Measurements from ENCODE around the gene TOMT.

Gene TOMT

GRCh38 chr11:72085621-72086351 lies 19.9 kb upstream of the TOMT start:
- no peak for DNase-seq (ENCODE audit: extremely low read depth, low read depth)
- TF ChIP-seq, protein P1, sequence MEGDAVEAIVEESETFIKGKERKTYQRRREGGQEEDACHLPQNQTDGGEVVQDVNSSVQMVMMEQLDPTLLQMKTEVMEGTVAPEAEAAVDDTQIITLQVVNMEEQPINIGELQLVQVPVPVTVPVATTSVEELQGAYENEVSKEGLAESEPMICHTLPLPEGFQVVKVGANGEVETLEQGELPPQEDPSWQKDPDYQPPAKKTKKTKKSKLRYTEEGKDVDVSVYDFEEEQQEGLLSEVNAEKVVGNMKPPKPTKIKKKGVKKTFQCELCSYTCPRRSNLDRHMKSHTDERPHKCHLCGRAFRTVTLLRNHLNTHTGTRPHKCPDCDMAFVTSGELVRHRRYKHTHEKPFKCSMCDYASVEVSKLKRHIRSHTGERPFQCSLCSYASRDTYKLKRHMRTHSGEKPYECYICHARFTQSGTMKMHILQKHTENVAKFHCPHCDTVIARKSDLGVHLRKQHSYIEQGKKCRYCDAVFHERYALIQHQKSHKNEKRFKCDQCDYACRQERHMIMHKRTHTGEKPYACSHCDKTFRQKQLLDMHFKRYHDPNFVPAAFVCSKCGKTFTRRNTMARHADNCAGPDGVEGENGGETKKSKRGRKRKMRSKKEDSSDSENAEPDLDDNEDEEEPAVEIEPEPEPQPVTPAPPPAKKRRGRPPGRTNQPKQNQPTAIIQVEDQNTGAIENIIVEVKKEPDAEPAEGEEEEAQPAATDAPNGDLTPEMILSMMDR (IDR thresholded peaks at IDR 0.05; ENCODE audit: low read depth, low read length): no peak

GRCh38 chr11:72088076-72088808 lies 17.5 kb upstream of the TOMT start:
- TF ChIP-seq, protein P1 (IDR thresholded peaks at IDR 0.05; ENCODE audit: low read depth, low read length): no peak
- DNase-seq (ENCODE audit: extremely low read depth, low read depth): no peak

DNA sequence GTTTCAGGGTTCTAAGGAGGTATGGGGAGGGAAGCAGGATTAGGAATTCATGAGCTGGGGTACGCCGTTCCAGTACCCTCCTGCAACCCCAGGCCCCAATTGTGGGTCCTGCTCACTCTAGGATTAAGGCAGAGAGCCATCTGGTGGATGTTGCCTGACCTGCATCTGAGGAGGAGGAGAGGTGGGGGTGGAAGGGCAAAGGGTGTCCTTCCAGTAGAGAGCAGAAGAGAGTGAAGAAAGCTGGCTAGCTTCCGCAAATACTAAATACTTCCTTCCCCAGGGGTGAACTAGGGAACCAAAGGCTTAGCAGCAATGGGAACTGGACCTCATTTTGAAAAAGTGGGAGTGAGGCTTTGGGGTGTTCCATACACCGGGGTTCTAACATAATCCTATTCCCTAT lies 14.4 kb upstream of the TOMT start:
- no peak for DNase-seq (ENCODE audit: extremely low read depth, low read depth)
- TF ChIP-seq, protein P1 (IDR thresholded peaks at IDR 0.05; ENCODE audit: low read depth, low read length): peak; percentile 92

DNA sequence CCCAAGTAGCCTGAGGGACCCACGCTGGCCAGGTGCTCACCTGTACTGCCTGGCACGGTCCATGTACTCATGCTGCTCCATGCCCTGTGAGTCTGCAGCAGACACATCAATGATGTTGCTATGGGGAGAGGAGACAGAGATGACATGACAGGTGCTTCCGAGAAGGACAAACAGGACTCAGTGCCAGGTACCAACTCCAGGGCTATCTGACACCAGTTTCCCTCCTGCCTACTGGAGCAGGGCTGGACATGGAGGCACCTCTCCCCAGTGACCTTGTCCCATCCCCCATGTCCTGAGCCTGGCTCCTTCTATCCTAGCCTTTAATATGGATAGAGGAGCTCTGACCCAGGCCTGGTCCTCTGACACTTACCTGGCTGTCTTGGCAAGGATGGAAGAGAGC lies 7.0 kb upstream of the TOMT start:
- TF ChIP-seq, protein P1 (IDR thresholded peaks at IDR 0.05; ENCODE audit: low read depth, low read length): no peak
- no peak for DNase-seq (ENCODE audit: extremely low read depth, low read depth)

DNA sequence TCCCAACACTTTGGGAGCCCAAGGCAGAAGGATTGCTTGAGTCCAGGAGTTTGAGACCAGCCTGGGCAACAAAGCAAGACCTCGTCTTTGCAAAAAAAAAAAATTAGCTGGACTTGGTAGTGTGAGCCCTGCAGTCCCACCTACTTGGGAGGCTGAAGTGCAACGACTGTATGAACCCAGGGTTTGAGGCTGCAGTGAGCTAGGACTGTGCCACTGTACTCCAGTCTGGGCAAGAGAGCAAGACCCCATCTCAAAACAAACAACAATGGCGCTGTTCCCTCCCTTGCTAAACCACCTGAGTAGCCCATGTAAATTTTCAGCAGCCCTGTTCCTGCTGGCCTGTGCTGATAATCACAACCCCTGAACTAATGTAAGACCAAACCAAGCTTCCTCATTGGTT lies 5.7 kb upstream of the TOMT start:
- DNase-seq (ENCODE audit: extremely low read depth, low read depth): no peak
- TF ChIP-seq, protein P1 (IDR thresholded peaks at IDR 0.05; ENCODE audit: low read depth, low read length): no peak

GRCh38 chr11:72100462-72100861 lies 5.3 kb upstream of the TOMT start:
- TF ChIP-seq, protein P1 (IDR thresholded peaks at IDR 0.05; ENCODE audit: low read depth, low read length): no peak
- no peak for DNase-seq (ENCODE audit: extremely low read depth, low read depth)

DNA sequence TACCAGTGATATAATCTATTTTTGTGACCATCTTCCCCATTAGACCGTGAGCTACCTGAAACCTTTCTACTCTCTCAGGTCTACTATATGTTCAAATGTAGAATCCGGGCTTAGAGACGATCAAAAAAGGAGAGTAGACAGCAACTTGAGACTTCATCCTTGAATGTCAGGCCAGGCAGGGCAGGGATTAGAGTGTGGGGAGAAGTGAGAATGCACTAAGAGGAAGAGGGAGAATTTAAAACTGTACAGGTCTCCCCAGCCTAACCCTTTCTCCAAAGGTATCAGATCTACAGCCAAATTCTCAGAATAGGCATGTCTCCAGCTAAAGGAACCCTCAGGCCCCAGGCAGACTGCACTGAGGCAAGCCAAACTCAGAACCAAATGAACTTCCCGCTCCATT lies 3.6 kb upstream of the TOMT start:
- DNase-seq (ENCODE audit: extremely low read depth, low read depth): no peak
- TF ChIP-seq, protein P1 (IDR thresholded peaks at IDR 0.05; ENCODE audit: low read depth, low read length): no peak

Data from AG09319 (cell line).